Measurements from ENCODE around the gene ZNF483.

- no peak for TF ChIP-seq CTCF (IDR thresholded peaks at IDR 0.05; ENCODE audit: insufficient read depth, low read depth, low read length)
- no peak for TF ChIP-seq EZH2 (IDR thresholded peaks at IDR 0.05; ENCODE audit: insufficient read depth, low read length)
These were observed 79.2 kb downstream of the ZNF483 start for GRCh38 chr9:111604054-111604615.
